ENCODE data around the gene CCL4. TPM values are rescaled to one million over a fixed set of nuclear protein-coding genes. Genes with fewer than 3 reads are reported as not detected.

CCL4 gene
- total RNA-seq, 1 donor from 2014 or later, result not detected

GRCh38 chr17:36063786-36064541 is 39.7 kb upstream of the CCL4 start, which contains the start of gene CCL18:
TSS of gene CCL18 (plus strand) at chr17:36064272. CDS start at chr17:36064343, 71 bp downstream.
- DNase-seq (ENCODE audit: low read depth, low spot score), result no peak
- Mint-ChIP-seq H3K27ac (ENCODE audit: unreplicated experiment) (no peak within 1 kb of the TSS), H3K36me3 (ENCODE audit: low read depth) (no peaks in the 10 kb centered on the region), H3K4me3 (no peak within 1 kb of the TSS), H3K4me1 (no peaks in the 10 kb centered on the region), H3K9me3 (no peaks in the 10 kb centered on the region), H3K27me3 (ENCODE audit: low read depth) (peaks cover 9% of the 10 kb centered on the region)
- no peak for TF ChIP-seq CTCF (conservative IDR thresholded peaks at IDR 0.05)

- Mint-ChIP-seq H3K4me3 (no peak overlapping the region), H3K27ac (ENCODE audit: unreplicated experiment) (no peak overlapping the region), H3K9me3 (no peaks in the 10 kb centered on the region), H3K4me1 (no peaks in the 10 kb centered on the region), H3K27me3 (ENCODE audit: low read depth) (peaks cover 7% of the 10 kb centered on the region), H3K36me3 (ENCODE audit: low read depth) (no peaks in the 10 kb centered on the region)
- DNase-seq (ENCODE audit: low read depth, low spot score), result no peak
- no peak for TF ChIP-seq CTCF (conservative IDR thresholded peaks at IDR 0.05)
Observed at GRCh38 chr17:36066365-36066985, 37.2 kb upstream of the CCL4 start.

- Mint-ChIP-seq H3K4me1 (no peaks in the 10 kb centered on the region), H3K36me3 (ENCODE audit: low read depth) (no peaks in the 10 kb centered on the region), H3K4me3 (no peak overlapping the region), H3K9me3 (no peaks in the 10 kb centered on the region), H3K27ac (ENCODE audit: unreplicated experiment) (no peak overlapping the region), H3K27me3 (ENCODE audit: low read depth) (peaks cover 7% of the 10 kb centered on the region)
- TF ChIP-seq CTCF (conservative IDR thresholded peaks at IDR 0.05), result no peak
- DNase-seq (ENCODE audit: low read depth, low spot score), result no peak
Observed at GRCh38 chr17:36068524-36068923, 35.1 kb upstream of the CCL4 start.

GRCh38 chr17:36069136-36069535 is 34.5 kb upstream of the CCL4 start:
- peaks cover 11% of the 10 kb centered on the region for H3K27me3 Mint-ChIP-seq (ENCODE audit: low read depth)
- no peak for TF ChIP-seq CTCF (conservative IDR thresholded peaks at IDR 0.05)
- no peak for DNase-seq (ENCODE audit: low read depth, low spot score)
- H3K4me1 Mint-ChIP-seq, result no peaks in the 10 kb centered on the region
- no peak overlapping the region for H3K27ac Mint-ChIP-seq (ENCODE audit: unreplicated experiment)
- no peaks in the 10 kb centered on the region for H3K36me3 Mint-ChIP-seq (ENCODE audit: low read depth)
- H3K4me3 Mint-ChIP-seq, result no peak overlapping the region
- no peaks in the 10 kb centered on the region for H3K9me3 Mint-ChIP-seq

- H3K4me3 Mint-ChIP-seq, result no peak overlapping the region
- no peak overlapping the region for H3K27ac Mint-ChIP-seq (ENCODE audit: unreplicated experiment)
- H3K36me3 Mint-ChIP-seq (ENCODE audit: low read depth), result no peaks in the 10 kb centered on the region
- no peaks in the 10 kb centered on the region for H3K4me1 Mint-ChIP-seq
- TF ChIP-seq CTCF (conservative IDR thresholded peaks at IDR 0.05), result no peak
- DNase-seq (ENCODE audit: low read depth, low spot score), result no peak
- H3K27me3 Mint-ChIP-seq (ENCODE audit: low read depth), result peaks cover 10% of the 10 kb centered on the region
- no peaks in the 10 kb centered on the region for H3K9me3 Mint-ChIP-seq
Observed at GRCh38 chr17:36070427-36070826, 33.2 kb upstream of the CCL4 start.

Measured in neural crest cell (in vitro differentiated cells).